Epithelial cell of proximal tubule (primary cell): ENCODE data around the gene RIPK1. TPM values are rescaled to one million over a fixed set of nuclear protein-coding genes. Genes with fewer than 3 reads are reported as not detected.
A peak's percentile ranks its signal among the peaks of the same experiment; 100 is the strongest.
"Not testable (repeated sequence)": the region's sequence is repeated elsewhere in the genome, so short reads cannot be mapped to it uniquely, and the experiment has no call there.

ENCODE experiments used
- DNase-seq: peaks from one replicate; pipeline ENCODE4 v3.0.0-alpha.2; 2011; ENCODE audit warnings: low read depth
- H3K4me3 ChIP-seq: 2 replicates; pipeline ENCODE4 v1.5.1; 2011; ENCODE audit warnings: low read depth, mild to moderate bottlenecking, low read length
- total RNA-seq: library from RNA; depleted of rRNA; stranded (reverse); fragments of >200 nt; gene quantifications from 2 replicates; pipeline ENCODE4 v1.2.3, GENCODE V29; 2015
- TF ChIP-seq, protein P1 (sequence below): conservative IDR thresholded peaks from 2 replicates; pipeline ENCODE4 v1.5.1; 2012; ENCODE audit warnings: low read depth, mild to moderate bottlenecking, low read length

The RIPK1 gene
- total RNA-seq, 1 donor from 2014 or later: 12.9 TPM

DNA sequence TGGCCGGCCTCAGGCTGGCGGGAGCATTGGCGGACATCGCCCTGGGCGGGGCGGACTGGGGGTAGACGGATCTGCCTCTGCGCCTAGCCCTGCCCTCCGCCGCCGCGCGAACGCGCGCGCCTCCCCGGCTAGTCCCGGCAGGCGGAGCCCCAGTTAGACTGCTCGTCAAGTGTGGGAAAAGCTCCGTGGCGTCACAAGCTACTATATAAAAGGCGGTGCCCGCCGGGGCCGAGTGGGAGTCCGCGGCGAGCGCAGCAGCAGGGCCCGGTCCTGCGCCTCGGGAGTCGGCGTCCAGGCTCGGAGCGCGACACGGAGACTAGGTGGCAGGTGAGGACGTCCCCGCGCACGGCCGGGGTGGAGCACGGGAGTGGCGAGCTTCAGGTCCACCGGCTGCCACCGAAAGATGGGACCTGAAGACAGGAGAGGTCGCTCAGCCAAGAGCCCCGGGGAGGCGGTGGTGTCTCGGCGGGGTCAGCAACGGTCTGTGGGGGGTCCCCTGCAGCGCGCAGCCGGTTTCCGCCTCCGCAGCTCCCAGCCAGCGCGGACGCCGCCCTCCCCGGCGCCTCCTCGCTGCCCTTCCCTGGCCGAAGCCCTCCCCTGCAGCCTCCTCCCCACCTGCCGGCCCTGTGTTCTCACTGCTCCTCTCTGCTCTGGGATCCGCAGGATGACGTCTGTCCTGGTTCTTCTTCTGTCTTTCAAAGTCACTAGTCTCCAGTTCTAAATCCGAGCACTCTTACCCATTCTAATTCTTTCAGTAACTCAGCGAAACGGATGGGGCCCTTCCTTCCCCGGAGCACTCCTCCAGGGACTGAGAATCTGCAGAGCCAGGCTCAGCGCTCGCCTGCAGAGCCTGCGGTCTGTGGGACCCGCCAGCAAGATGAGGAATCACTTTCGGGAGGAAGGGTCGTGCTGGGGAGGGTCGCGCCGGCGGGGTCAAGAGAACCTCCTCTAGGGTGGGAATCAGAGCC, 4.3 kb upstream of the RIPK1 start:
- DNase-seq: peak; percentile 56
- TF ChIP-seq, protein P1, sequence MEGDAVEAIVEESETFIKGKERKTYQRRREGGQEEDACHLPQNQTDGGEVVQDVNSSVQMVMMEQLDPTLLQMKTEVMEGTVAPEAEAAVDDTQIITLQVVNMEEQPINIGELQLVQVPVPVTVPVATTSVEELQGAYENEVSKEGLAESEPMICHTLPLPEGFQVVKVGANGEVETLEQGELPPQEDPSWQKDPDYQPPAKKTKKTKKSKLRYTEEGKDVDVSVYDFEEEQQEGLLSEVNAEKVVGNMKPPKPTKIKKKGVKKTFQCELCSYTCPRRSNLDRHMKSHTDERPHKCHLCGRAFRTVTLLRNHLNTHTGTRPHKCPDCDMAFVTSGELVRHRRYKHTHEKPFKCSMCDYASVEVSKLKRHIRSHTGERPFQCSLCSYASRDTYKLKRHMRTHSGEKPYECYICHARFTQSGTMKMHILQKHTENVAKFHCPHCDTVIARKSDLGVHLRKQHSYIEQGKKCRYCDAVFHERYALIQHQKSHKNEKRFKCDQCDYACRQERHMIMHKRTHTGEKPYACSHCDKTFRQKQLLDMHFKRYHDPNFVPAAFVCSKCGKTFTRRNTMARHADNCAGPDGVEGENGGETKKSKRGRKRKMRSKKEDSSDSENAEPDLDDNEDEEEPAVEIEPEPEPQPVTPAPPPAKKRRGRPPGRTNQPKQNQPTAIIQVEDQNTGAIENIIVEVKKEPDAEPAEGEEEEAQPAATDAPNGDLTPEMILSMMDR: no peak
- peak overlapping the region; percentile 93 for H3K4me3 ChIP-seq

DNA sequence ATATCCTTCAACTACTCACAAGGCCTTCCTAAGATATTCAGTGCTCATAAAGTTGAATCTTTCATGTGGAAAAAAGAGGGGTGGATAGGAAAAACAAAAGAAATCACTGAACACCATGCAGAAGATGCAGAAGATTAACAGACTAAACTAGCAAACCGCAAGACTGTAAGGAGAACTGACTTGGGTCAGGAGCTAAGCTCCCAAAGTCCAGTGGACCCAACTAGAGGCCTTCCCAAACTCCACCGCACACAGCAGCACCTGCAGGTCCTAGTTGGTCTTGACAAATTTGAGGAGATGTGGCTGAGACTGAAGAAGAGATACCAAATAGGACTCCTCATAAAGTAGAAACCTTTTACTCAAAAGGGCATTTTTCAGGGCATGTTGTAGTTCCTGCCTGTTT, 3.3 kb downstream of the RIPK1 start:
- TF ChIP-seq, protein P1: no peak
- H3K4me3 ChIP-seq: no peak overlapping the region
- no peak for DNase-seq

DNA sequence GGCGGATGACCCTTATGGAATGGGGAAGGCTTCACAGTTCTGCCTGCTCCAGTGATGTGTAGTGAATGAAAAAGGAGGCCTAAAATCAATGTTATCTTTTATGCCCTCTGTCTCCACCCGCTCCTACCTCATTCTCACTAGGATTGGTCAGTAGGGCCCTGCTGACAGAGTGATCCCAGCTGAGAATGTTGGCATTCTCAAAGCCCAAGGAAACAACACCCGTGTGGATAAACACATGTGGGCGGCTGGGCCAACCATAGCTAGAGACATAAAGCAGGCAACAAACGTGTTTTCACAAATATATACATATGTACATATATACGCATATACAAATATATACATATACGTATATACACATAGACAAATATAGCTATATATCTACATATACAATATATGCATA, 4.5 kb downstream of the RIPK1 start:
- DNase-seq: no peak
- TF ChIP-seq, protein P1: no peak
- H3K4me3 ChIP-seq: no peak overlapping the region

DNA sequence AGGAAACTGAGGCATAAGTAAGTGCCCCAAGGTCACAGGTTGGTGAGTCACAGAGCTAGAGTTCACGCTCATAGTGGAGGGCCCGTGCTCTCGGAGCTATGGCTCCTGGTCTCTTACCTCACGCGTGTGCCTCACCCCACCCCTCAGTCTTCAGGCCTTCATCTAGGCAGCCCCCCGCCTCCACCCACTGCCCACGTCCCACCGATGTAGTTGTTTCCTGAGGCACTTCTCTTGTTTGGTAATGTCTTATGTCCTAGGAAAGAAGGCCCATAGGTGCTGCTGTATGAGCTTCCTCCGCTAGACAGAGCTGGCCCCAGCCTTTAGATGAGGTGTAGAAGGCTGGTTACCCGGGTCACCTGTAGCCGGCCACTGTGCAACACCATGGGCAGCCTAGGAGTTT, 5.1 kb downstream of the RIPK1 start:
- TF ChIP-seq, protein P1: no peak
- no peak for DNase-seq
- no peak overlapping the region for H3K4me3 ChIP-seq

DNA sequence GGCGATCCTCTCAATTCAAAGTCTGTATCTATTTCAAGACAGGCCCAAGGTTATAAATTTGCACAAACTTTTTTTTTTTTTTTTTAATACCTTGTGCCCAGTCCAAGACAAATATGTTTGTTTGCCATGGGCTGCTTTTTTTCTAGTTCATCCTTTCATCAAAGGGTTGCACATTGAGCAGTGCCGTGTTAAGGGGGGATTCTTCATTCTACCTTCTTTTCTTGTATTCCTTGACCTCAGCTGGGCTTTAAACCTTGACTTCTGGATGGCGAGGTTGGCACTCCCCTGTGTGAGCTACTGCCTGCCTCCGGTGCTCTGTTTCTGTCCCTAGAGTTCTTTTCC, 7.4 kb downstream of the RIPK1 start:
- TF ChIP-seq, protein P1: no peak
- no peak for DNase-seq
- H3K4me3 ChIP-seq: no peak overlapping the region

DNA sequence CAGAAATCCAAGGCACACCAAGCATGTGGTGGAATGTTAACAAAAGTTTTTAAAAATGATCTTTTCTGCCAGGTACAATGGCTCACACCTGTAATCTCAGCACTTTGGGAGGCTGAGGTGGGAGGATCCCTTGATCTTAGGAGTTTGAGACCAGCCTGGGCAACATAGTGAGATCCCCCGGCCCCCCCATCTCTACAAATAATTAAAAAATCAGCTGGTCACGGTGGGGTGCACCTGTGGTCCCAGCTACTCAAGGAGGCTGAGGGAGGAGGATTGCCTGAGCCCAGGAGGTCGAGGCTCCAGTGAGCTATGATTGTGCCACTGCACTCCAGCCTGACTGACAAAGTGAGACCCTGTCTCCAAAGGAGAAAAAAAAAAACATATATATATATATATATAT, 8.0 kb downstream of the RIPK1 start:
- no peak overlapping the region for H3K4me3 ChIP-seq
- TF ChIP-seq, protein P1: no peak
- DNase-seq: no peak

DNA sequence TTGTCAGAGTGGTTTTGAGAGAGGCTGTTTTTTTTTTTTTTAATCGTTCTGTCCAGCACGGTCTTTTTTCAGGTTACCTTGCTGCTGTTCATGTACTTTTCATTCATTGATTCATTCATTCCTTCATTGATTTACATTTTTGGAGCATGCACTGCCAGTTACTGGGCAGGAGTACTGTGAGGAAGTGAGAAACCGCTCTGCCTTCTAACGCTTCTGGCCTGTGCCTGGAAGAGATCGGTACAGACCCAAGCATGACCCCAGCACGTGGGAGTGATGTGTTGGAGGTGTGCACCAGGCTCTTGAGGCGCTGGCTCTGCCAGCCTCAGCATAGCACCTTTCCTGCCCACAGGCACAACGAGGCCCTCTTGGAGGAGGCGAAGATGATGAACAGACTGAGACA, 9.1 kb downstream of the RIPK1 start:
- no peak overlapping the region for H3K4me3 ChIP-seq
- TF ChIP-seq, protein P1: no peak
- DNase-seq: no peak

DNA sequence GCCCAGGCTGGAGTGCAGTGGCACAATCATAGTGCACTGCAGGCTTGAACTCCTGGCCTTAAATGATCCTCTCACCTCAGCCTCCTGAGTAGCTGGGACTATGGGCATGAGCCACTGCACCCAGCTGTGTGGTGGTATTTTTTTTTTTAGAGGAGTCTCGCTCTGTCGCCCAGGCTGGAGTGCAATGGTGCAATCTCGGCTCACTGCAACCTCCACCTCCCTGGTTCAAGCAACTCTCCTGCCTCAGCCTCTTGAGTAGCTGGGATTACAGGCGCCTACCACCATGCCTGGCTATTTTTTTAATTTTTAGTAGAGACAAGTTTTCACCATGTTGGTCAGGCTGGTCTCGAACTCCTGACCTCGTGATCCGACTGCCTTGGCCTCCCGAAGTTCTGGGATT, 10.7 kb downstream of the RIPK1 start:
- not testable (repeated sequence) for DNase-seq, H3K4me3 ChIP-seq
